ENCODE data around the gene KRTAP12-1. TPM values are rescaled to one million over a fixed set of nuclear protein-coding genes. Genes with fewer than 3 reads are reported as not detected.

Gene KRTAP12-1
- total RNA-seq, 1 experiment from 2014 or later: not detected

- CTCF ChIA-PET: interaction anchor here (1.3 kb wide), 1 partner anchor 48 kb away, joined by 8 read pairs; no protein-coding TSS in a partner anchor
- DNase-seq: no peak
- intact Hi-C loops (cut with micrococcal nuclease; ENCODE audit: unreplicated experiment): no loop called here
- no peak within 1 kb of the TSS for H3K27ac Mint-ChIP-seq (ENCODE audit: unreplicated experiment)
- H3K27me3 Mint-ChIP-seq (ENCODE audit: unreplicated experiment): peaks cover 88% of the 10 kb centered on the region
- H3K4me1 Mint-ChIP-seq (ENCODE audit: low read depth, unreplicated experiment): no peaks in the 10 kb centered on the region
- no peaks in the 10 kb centered on the region for H3K36me3 Mint-ChIP-seq (ENCODE audit: insufficient read depth, unreplicated experiment)
- no TSS peak for BruUV-seq (replicated peaks)
- TF ChIP-seq CTCF (IDR thresholded peaks at IDR 0.05; ENCODE audit: unreplicated experiment): no peak
- no peak within 1 kb of the TSS for H3K4me3 Mint-ChIP-seq (ENCODE audit: low read depth, unreplicated experiment)
- no peaks in the 10 kb centered on the region for H3K9me3 Mint-ChIP-seq (ENCODE audit: low read depth, unreplicated experiment)
Measured at GRCh38 chr21:44711327-44712202, 29.6 kb upstream of the KRTAP12-1 start, which contains the start of gene TSPEAR. Gene TSPEAR, minus strand, starts transcription at chr21:44711572. Its CDS starts 58 bp downstream, at chr21:44711514.

- Mint-ChIP-seq H3K9me3 (ENCODE audit: low read depth, unreplicated experiment) (peaks cover 2% of the 10 kb centered on the region), H3K4me3 (ENCODE audit: low read depth, unreplicated experiment) (no peak overlapping the region), H3K27me3 (ENCODE audit: unreplicated experiment) (peaks cover 86% of the 10 kb centered on the region), H3K36me3 (ENCODE audit: insufficient read depth, unreplicated experiment) (no peaks in the 10 kb centered on the region), H3K4me1 (ENCODE audit: low read depth, unreplicated experiment) (no peaks in the 10 kb centered on the region), H3K27ac (ENCODE audit: unreplicated experiment) (no peak overlapping the region)
- CTCF ChIA-PET: interaction anchor here (0.6 to 1.3 kb wide), 3 partner anchors 16 to 49 kb away, joined by 4 to 8 read pairs (median 8); no protein-coding TSS in a partner anchor
- intact Hi-C loops (cut with micrococcal nuclease; ENCODE audit: unreplicated experiment): no loop called here
- no peak for TF ChIP-seq CTCF (IDR thresholded peaks at IDR 0.05; ENCODE audit: unreplicated experiment)
- DNase-seq: no peak
- no TSS peak for BruUV-seq (replicated peaks)
Measured at GRCh38 chr21:44710756-44711326, 28.9 kb upstream of the KRTAP12-1 start.

- no TSS peak for BruUV-seq (replicated peaks)
- intact Hi-C loops (cut with micrococcal nuclease; ENCODE audit: unreplicated experiment): no loop called here
- no peak overlapping the region for H3K4me3 Mint-ChIP-seq (ENCODE audit: low read depth, unreplicated experiment)
- no peak for DNase-seq
- peaks cover 86% of the 10 kb centered on the region for H3K27me3 Mint-ChIP-seq (ENCODE audit: unreplicated experiment)
- TF ChIP-seq CTCF (IDR thresholded peaks at IDR 0.05; ENCODE audit: unreplicated experiment): no peak
- no peaks in the 10 kb centered on the region for H3K36me3 Mint-ChIP-seq (ENCODE audit: insufficient read depth, unreplicated experiment)
- CTCF ChIA-PET: interaction anchor here (0.6 to 1.2 kb wide), 3 partner anchors 17 to 23 kb away, joined by 4 to 8 read pairs (median 4); no protein-coding TSS in a partner anchor
- no peak overlapping the region for H3K27ac Mint-ChIP-seq (ENCODE audit: unreplicated experiment)
- no peaks in the 10 kb centered on the region for H3K4me1 Mint-ChIP-seq (ENCODE audit: low read depth, unreplicated experiment)
- peaks cover 3% of the 10 kb centered on the region for H3K9me3 Mint-ChIP-seq (ENCODE audit: low read depth, unreplicated experiment)
Measured at GRCh38 chr21:44710294-44710665, 28.3 kb upstream of the KRTAP12-1 start.

GRCh38 chr21:44709426-44710293, 27.7 kb upstream of the KRTAP12-1 start:
- CTCF ChIA-PET: interaction anchor here (1.2 kb wide), 1 partner anchor 23 kb away, joined by 4 read pairs; no protein-coding TSS in a partner anchor
- H3K4me3 Mint-ChIP-seq (ENCODE audit: low read depth, unreplicated experiment): no peak overlapping the region

More at GRCh38 chr21:44709426-44710293, 27.7 kb upstream of the KRTAP12-1 start:
- no TSS peak for BruUV-seq (replicated peaks)
- H3K27ac Mint-ChIP-seq (ENCODE audit: unreplicated experiment): no peak overlapping the region
- peaks cover 86% of the 10 kb centered on the region for H3K27me3 Mint-ChIP-seq (ENCODE audit: unreplicated experiment)
- intact Hi-C loops (cut with micrococcal nuclease; ENCODE audit: unreplicated experiment): no loop called here
- TF ChIP-seq CTCF (IDR thresholded peaks at IDR 0.05; ENCODE audit: unreplicated experiment): no peak
- peaks cover 3% of the 10 kb centered on the region for H3K9me3 Mint-ChIP-seq (ENCODE audit: low read depth, unreplicated experiment)
- H3K4me1 Mint-ChIP-seq (ENCODE audit: low read depth, unreplicated experiment): no peaks in the 10 kb centered on the region
- no peak for DNase-seq
- no peaks in the 10 kb centered on the region for H3K36me3 Mint-ChIP-seq (ENCODE audit: insufficient read depth, unreplicated experiment)

Data from Calu3 (cell line).